Stimulated activated CD4-positive, alpha-beta T cell treated with anti-CD3 and anti-CD28 coated beads, TNF-alpha, amount 100 ng/mL, for 24 hours (primary cell): ENCODE measurements around the gene RCSD1.
A peak's percentile ranks its signal among the peaks of the same experiment; 100 is the strongest.
"Not testable (repeated sequence)": the region's sequence is repeated elsewhere in the genome, so short reads cannot be mapped to it uniquely, and the experiment has no call there.

Experiments
- DNase-seq, 3 experiments: peaks; one replicate each; pipeline ENCODE4 v3.0.0-alpha.2; 2020; ENCODE audit warnings: low read depth in 3 of 3

The RCSD1 gene

GRCh38 chr1:167715157-167715999 lies 85.3 kb downstream of the RCSD1 start:
- DNase-seq: peak; percentile 74 to 86 (median 85)

- no peak for DNase-seq
Measured at GRCh38 chr1:167716000-167716271, 85.9 kb downstream of the RCSD1 start.

GRCh38 chr1:167717351-167717750 lies 87.3 kb downstream of the RCSD1 start:
- DNase-seq: no peak

GRCh38 chr1:167718914-167719691 lies 89.1 kb downstream of the RCSD1 start:
- no peak for DNase-seq

GRCh38 chr1:167719715-167720421 lies 89.8 kb downstream of the RCSD1 start:
- not testable (repeated sequence) for DNase-seq

- no peak for DNase-seq
Measured at GRCh38 chr1:167720965-167721616, 91.1 kb downstream of the RCSD1 start.

GRCh38 chr1:167721617-167722151 lies 91.7 kb downstream of the RCSD1 start, which contains the start of gene MPZL1:
Gene MPZL1, plus strand, starts transcription at chr1:167721982. Its CDS starts 170 bp downstream, at chr1:167722152.
- DNase-seq: peak; percentile 84 to 93 (median 89)

GRCh38 chr1:167722152-167722869 lies 92.3 kb downstream of the RCSD1 start:
- DNase-seq: peak in 1 of 3 experiments; percentile 40

- no peak for DNase-seq
Measured at GRCh38 chr1:167722870-167723251, 92.8 kb downstream of the RCSD1 start.

GRCh38 chr1:167723707-167724323 lies 93.8 kb downstream of the RCSD1 start:
- no peak for DNase-seq

- DNase-seq: no peak
Measured at GRCh38 chr1:167726008-167726407, 96.0 kb downstream of the RCSD1 start.

- no peak for DNase-seq
Measured at GRCh38 chr1:167728818-167729410, 98.9 kb downstream of the RCSD1 start.

- no peak for DNase-seq
Measured at GRCh38 chr1:167734227-167734626, 104.2 kb downstream of the RCSD1 start.

GRCh38 chr1:167734841-167735240 lies 104.8 kb downstream of the RCSD1 start:
- no peak for DNase-seq

- DNase-seq: no peak
Measured at GRCh38 chr1:167737169-167737568, 107.1 kb downstream of the RCSD1 start.

- no peak for DNase-seq
Measured at GRCh38 chr1:167738158-167738557, 108.1 kb downstream of the RCSD1 start.

GRCh38 chr1:167739752-167740151 lies 109.7 kb downstream of the RCSD1 start:
- no peak for DNase-seq

GRCh38 chr1:167741103-167741502 lies 111.1 kb downstream of the RCSD1 start:
- not testable (repeated sequence) for DNase-seq

GRCh38 chr1:167742392-167743057 lies 112.5 kb downstream of the RCSD1 start:
- not testable (repeated sequence) for DNase-seq
